NCI-H128 (cell line): ENCODE results near the gene OCA2.

Experiments used
- DNase-seq: peaks from one replicate; lab custom pipeline; 2025; ENCODE audit not compliant: unreplicated experiment; lab: John Stamatoyannopoulos, UW

OCA2 gene

GRCh38 chr15:28105793-28106192 lies 6.7 kb upstream of the OCA2 start:
- DNase-seq, result no peak

DNA sequence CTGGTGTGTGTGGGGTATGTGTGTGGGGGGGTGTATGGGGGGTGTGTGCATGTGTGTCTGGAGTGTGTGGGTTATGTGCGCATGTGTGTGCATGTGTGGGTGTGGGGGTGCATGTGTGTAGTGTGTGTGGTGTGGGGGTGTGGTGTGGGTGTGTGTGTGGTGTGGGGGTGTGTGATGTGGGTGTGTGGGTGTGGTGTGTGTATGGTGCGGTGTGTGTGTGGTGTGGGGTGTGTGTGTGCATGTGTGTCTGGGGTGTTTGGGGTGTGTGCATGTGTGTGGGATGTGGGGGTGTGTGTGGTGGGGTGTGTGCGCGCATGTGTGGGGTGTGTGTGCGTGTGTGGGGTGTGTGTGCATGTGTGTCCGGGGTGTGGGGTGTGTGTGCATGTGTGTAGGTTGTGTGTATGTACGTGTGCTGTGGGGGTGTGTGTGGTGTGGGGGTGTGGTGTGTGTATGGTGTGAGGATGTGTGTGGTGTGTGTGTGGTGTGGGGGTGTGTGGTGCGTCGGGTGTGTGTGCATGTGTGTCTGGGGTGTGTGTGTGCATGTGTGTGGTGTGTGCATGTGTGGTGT lies 6.2 kb upstream of the OCA2 start:
- no peak for DNase-seq

- no peak for DNase-seq
These were observed 5.2 kb upstream of the OCA2 start for GRCh38 chr15:28104326-28104725.

DNA sequence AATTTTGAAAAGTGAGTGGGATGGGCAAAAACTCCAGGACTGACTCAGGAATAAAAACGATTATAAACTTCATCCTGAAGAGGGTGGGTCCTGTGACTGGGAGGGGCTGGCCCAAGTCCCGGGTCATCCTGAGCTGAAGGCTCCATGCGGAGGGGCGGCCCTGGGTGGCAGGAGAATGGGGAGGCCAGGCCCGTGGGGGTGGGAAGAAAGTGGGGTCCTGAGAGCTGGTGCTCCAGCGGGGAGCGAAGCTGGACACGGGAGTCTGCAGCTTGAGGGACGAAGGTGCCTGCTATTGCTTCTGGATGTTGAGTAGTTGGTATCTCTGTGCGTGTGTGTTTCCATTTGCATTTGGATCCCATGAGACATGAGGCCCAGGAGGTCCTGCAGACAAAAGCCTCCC lies 4.7 kb upstream of the OCA2 start:
- no peak for DNase-seq

DNA sequence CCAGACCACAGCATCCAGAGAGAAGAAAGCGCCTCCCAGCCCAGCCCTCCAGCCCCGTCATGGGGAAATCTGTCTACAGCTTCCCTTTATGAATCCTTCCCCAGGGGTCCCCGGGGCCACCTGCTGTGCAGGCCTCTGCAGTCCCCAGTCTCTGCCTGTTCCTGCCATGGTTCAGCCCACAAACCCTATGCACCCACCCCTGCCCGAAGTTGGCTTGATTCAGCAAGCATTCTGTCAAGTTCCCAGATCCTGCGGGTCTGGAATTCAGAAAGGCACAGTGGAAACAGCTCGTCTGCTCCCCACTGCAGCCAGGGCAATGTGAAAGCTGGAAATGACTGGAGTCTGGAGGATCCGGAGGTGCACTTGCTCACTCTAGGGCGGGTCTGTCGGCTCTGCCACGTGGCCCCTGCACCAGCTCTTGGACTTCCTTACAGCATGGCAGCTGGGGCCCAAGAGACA lies 2.9 kb upstream of the OCA2 start:
- DNase-seq, result no peak

- no peak for DNase-seq
These were observed 2.1 kb upstream of the OCA2 start for GRCh38 chr15:28101201-28101600.

- DNase-seq, result no peak
These were observed 1.5 kb upstream of the OCA2 start for GRCh38 chr15:28100516-28101195.

- no peak for DNase-seq
These were observed 533 bp upstream of the OCA2 start for GRCh38 chr15:28099555-28100140.

GRCh38 chr15:28098360-28098765 lies 752 bp downstream of the OCA2 start:
- no peak for DNase-seq

DNA sequence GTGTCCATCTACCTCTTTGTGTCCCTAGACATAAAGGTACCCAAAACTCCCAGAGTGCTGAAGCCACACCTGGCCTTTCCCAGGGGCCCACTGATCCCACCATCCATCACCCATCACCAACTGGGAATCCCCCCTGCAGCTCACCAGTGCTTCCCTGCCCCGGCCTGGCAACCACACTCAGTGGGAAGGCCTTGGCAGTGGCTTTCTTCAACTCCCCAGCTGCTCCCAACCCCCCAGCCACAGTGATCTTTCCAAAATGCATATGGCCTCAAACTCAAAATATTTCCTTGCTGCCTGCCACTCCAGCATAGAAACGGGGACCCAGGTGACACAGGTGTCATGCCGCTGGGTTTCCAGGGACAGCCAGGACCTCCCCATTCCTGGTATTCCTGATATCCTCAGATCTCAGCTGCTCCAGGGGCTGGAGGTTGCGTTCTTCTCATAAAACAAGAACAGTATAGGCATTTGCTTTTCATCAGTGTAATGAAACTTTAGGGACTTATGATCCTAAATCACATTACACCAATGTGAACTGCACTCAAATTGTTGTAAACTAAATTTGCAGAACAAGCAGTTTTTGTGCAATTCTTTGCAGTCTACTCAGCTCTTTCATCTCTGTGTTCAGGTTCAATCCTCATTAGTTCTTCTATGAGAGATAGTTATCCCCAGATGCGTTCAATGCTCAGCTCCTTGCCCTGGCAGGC lies 1.3 kb downstream of the OCA2 start:
- DNase-seq, result no peak

- DNase-seq, result no peak
These were observed 2.3 kb downstream of the OCA2 start for GRCh38 chr15:28096670-28097431.

- no peak for DNase-seq
These were observed 2.8 kb downstream of the OCA2 start for GRCh38 chr15:28096411-28096669.

DNA sequence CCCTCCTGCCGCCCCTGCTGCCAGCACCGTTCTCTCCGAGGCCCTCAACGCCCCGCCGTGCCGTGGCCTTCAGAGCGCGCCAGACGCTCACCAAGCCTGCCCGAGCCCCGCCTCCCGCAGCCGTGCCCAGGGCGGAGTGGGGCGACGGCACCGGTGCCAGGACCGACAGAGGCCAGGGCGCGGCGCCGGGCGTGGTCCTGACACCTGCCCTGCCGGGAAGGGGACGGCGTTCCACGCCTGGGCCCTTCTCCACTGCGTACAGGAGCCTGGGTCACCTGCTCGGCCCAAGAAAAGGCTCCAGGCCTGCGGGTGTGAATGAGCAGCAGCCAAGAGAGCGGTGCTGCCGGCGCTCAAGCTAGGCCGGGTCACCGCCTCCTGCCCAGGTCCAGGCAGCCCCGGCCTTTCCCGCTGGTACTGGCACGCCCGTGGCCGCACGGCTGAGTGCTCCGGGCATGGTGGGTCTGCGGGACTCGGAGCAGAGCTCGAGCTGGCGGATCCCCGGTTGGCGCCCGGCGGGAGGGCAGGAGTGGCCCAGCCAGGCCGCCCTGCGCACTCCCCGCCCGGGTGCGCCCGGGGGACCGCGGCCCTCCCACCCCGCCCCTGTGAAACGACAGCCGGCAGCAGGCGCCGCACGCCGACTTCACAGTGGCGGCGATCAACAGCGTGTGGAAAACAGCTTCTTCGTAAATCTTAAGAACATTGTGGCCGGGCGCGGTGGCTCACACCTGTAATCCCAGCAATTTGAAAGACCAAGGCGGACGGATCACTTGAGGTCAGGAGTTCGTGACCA lies 4.2 kb downstream of the OCA2 start:
- no peak for DNase-seq

GRCh38 chr15:28093752-28094535 lies 5.2 kb downstream of the OCA2 start:
- no peak for DNase-seq

GRCh38 chr15:28091313-28091712 lies 7.8 kb downstream of the OCA2 start:
- no peak for DNase-seq

DNA sequence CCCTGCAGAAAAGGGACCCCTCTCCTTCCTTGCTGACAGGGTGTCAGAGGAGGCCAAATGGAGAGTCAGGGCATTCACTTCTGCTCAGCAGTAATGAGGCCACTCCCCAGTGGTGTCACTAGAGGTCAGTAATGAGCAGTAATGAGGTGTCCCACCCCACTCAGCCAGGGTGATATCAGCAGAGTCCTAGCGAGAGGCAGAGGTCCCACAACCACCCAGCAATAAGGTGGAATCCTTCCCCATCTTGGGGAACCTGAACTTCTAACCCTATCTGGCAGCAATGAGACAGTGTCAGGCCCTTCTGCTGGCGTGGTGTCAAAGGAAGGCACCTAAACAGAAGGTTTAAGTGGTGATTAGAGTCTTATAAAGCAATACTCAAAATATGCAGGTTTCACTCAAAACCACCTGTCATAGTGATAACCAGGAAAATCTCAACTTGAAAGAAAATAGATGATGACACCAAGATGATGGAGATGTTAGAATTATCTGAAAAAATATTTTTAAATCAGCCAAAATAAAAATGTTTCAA lies 12.9 kb downstream of the OCA2 start:
- no peak for DNase-seq

DNA sequence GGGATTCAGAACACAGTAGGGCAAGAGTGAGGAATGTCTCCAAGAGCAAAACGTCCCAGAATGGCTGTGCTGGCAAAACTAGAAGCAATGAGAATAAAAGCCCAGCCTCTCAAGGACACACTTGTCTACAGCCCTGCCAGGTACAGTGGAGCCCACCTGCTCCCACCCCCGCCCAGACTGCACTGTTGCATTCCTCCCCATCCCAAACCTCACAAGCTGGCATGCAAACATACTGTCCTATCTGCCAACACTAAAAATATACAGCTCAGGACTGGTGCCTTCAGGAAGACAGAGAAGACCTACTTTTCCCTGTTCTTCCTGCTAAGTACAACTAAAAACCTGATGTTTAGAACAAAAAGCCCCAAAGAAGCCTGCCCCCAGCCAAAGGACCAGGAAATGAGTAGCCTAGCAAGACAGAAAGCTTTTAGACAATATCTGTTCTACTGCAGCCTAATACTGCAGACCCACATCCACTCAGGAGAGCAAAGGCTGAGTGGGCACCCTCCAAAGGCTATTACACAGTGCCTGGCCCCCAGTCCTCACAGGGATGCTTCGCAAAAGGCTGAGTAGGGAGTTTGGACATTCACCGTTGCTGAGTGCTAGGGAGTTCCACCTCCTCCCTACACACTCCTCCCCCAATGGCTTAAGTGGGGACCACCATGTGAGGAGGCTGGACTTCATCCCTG lies 13.5 kb downstream of the OCA2 start:
- DNase-seq, result no peak

GRCh38 chr15:28084547-28084946 lies 14.6 kb downstream of the OCA2 start:
- DNase-seq, result no peak
